ENCODE results near the gene ZNF500.

DNA sequence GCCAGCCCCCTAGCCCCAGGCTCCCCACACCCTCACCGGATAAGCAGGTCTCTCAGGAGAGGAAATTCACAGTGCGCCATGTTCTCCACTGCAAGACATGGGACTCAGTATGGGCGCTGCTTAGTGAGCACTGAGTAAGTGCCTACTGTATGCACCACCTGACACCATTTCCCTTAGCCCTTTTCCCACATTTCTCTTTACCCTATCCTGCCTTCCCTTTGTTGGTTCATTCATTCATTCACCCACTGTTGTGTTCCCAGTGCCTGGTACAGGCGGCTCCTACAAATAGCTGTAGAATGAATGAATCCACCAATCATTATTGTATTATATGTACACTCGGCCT, 11.1 kb upstream of the ZNF500 start:
- TF ChIP-seq, protein P1, sequence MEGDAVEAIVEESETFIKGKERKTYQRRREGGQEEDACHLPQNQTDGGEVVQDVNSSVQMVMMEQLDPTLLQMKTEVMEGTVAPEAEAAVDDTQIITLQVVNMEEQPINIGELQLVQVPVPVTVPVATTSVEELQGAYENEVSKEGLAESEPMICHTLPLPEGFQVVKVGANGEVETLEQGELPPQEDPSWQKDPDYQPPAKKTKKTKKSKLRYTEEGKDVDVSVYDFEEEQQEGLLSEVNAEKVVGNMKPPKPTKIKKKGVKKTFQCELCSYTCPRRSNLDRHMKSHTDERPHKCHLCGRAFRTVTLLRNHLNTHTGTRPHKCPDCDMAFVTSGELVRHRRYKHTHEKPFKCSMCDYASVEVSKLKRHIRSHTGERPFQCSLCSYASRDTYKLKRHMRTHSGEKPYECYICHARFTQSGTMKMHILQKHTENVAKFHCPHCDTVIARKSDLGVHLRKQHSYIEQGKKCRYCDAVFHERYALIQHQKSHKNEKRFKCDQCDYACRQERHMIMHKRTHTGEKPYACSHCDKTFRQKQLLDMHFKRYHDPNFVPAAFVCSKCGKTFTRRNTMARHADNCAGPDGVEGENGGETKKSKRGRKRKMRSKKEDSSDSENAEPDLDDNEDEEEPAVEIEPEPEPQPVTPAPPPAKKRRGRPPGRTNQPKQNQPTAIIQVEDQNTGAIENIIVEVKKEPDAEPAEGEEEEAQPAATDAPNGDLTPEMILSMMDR (IDR thresholded peaks at IDR 0.05; ENCODE audit: low read length) = no peak
- TF ChIP-seq EZH2 (IDR thresholded peaks at IDR 0.05; ENCODE audit: borderline replicate concordance, low read length) = no peak
